ENCODE data around the gene MS4A3. TPM values are rescaled to one million over a fixed set of nuclear protein-coding genes. Genes with fewer than 3 reads are reported as not detected.

The MS4A3 gene
- total and polyA plus RNA-seq, 9 of the 15 experiments (the other 6 are each of a cell fraction or from before 2014, with no cell fraction given) = 3.4 to 94.5 (median 58.8) TPM

GRCh38 chr11:60056349-60056969, at the start of gene MS4A3 (continued):
- TF ChIP-seq, protein P1, sequence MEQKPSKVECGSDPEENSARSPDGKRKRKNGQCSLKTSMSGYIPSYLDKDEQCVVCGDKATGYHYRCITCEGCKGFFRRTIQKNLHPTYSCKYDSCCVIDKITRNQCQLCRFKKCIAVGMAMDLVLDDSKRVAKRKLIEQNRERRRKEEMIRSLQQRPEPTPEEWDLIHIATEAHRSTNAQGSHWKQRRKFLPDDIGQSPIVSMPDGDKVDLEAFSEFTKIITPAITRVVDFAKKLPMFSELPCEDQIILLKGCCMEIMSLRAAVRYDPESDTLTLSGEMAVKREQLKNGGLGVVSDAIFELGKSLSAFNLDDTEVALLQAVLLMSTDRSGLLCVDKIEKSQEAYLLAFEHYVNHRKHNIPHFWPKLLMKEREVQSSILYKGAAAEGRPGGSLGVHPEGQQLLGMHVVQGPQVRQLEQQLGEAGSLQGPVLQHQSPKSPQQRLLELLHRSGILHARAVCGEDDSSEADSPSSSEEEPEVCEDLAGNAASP (IDR thresholded peaks at IDR 0.05) = no peak
- TF ChIP-seq TEAD4 (IDR thresholded peaks at IDR 0.05; ENCODE audit: low read length) (peak; percentile 89), TEAD4 (CRISPR knock-in tag; IDR thresholded peaks at IDR 0.05; ENCODE audit: borderline replicate concordance) (no peak), ZEB2 (IDR thresholded peaks at IDR 0.05) (peak; percentile 63), BRF1 (IDR thresholded peaks at IDR 0.05; ENCODE audit: borderline replicate concordance, extremely low read depth, insufficient read length) (no peak), ZFP91 (CRISPR knock-in tag; IDR thresholded peaks at IDR 0.05) (no peak), SNRNP70 (optimal IDR thresholded peaks at IDR 0.05; ENCODE audit: low read depth, low read length) (no peak), MAFF (IDR thresholded peaks at IDR 0.05; ENCODE audit: low read length) (no peak), MCM5 (IDR thresholded peaks at IDR 0.05; ENCODE audit: low read depth) (no peak), PPARD (CRISPR knock-in tag; IDR thresholded peaks at IDR 0.05) (no peak), HNRNPL (IDR thresholded peaks at IDR 0.05; ENCODE audit: low read depth, low read length) (no peak), JUN (IDR thresholded peaks at IDR 0.05; ENCODE audit: borderline replicate concordance, low read depth, low read length) (no peak), JUN (CRISPR knock-in tag; IDR thresholded peaks at IDR 0.05; ENCODE audit: borderline replicate concordance) (0 out of 2 replicates have a peak, but pooled peaks have one; percentile 23), HBP1 (CRISPR knock-in tag; IDR thresholded peaks at IDR 0.05) (no peak)
- TF ChIP-seq, protein P2, sequence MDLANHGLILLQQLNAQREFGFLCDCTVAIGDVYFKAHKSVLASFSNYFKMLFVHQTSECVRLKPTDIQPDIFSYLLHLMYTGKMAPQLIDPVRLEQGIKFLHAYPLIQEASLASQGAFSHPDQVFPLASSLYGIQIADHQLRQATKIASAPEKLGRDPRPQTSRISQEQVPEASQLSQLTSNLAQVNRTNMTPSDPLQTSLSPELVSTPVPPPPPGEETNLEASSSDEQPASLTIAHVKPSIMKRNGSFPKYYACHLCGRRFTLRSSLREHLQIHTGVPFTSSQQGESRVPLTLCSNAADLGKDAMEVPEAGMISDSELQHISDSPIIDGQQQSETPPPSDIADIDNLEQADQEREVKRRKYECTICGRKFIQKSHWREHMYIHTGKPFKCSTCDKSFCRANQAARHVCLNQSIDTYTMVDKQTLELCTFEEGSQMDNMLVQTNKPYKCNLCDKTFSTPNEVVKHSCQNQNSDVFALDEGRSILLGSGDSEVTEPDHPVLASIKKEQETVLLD (IDR thresholded peaks at IDR 0.05) = no peak
- TF ChIP-seq, protein P3, sequence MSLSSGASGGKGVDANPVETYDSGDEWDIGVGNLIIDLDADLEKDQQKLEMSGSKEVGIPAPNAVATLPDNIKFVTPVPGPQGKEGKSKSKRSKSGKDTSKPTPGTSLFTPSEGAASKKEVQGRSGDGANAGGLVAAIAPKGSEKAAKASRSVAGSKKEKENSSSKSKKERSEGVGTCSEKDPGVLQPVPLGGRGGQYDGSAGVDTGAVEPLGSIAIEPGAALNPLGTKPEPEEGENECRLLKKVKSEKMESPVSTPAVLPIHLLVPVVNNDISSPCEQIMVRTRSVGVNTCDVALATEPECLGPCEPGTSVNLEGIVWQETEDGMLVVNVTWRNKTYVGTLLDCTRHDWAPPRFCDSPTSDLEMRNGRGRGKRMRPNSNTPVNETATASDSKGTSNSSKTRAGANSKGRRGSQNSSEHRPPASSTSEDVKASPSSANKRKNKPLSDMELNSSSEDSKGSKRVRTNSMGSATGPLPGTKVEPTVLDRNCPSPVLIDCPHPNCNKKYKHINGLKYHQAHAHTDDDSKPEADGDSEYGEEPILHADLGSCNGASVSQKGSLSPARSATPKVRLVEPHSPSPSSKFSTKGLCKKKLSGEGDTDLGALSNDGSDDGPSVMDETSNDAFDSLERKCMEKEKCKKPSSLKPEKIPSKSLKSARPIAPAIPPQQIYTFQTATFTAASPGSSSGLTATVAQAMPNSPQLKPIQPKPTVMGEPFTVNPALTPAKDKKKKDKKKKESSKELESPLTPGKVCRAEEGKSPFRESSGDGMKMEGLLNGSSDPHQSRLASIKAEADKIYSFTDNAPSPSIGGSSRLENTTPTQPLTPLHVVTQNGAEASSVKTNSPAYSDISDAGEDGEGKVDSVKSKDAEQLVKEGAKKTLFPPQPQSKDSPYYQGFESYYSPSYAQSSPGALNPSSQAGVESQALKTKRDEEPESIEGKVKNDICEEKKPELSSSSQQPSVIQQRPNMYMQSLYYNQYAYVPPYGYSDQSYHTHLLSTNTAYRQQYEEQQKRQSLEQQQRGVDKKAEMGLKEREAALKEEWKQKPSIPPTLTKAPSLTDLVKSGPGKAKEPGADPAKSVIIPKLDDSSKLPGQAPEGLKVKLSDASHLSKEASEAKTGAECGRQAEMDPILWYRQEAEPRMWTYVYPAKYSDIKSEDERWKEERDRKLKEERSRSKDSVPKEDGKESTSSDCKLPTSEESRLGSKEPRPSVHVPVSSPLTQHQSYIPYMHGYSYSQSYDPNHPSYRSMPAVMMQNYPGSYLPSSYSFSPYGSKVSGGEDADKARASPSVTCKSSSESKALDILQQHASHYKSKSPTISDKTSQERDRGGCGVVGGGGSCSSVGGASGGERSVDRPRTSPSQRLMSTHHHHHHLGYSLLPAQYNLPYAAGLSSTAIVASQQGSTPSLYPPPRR (CRISPR knock-in tag; IDR thresholded peaks at IDR 0.05; ENCODE audit: borderline replicate concordance) = no peak

All from K562 (cell line).